Inflammatory macrophage treated with lipopolysaccharide for 1 hour (primary cell): ENCODE measurements around the gene UAP1L1.
A peak's percentile ranks its signal among the peaks of the same experiment; 100 is the strongest.
"Not testable (repeated sequence)": the region's sequence is repeated elsewhere in the genome, so short reads cannot be mapped to it uniquely, and the experiment has no call there.

Experiments used
- DNase-seq, 2 donors: peaks; one replicate each; pipeline ENCODE4 v3.0.0-alpha.2; 2020 to 2022

UAP1L1 gene

GRCh38 chr9:137057545-137057944 lies 19.8 kb upstream of the UAP1L1 start:
- DNase-seq = no peak

- DNase-seq = no peak
Observed at GRCh38 chr9:137058521-137059234, 18.6 kb upstream of the UAP1L1 start.

- no peak for DNase-seq
Observed at GRCh38 chr9:137062384-137062783, 14.9 kb upstream of the UAP1L1 start.

GRCh38 chr9:137062798-137063197 lies 14.5 kb upstream of the UAP1L1 start:
- DNase-seq = not testable (repeated sequence)

GRCh38 chr9:137063311-137064026 lies 13.8 kb upstream of the UAP1L1 start:
- no peak for DNase-seq

GRCh38 chr9:137064027-137064879 lies 13.1 kb upstream of the UAP1L1 start:
- peak in 1 of 2 donors; percentile 87 for DNase-seq

- no peak for DNase-seq
Observed at GRCh38 chr9:137064880-137065164, 12.5 kb upstream of the UAP1L1 start.

- DNase-seq = no peak
Observed at GRCh38 chr9:137065336-137065967, 11.9 kb upstream of the UAP1L1 start.

GRCh38 chr9:137066096-137066861 lies 11.0 kb upstream of the UAP1L1 start:
- DNase-seq = no peak

- DNase-seq = peak; percentile 65 to 88
Observed at GRCh38 chr9:137067860-137068538, 9.3 kb upstream of the UAP1L1 start.

- DNase-seq = no peak
Observed at GRCh38 chr9:137068539-137069507, 8.5 kb upstream of the UAP1L1 start.

GRCh38 chr9:137069508-137070091 lies 7.7 kb upstream of the UAP1L1 start:
- DNase-seq = no peak

GRCh38 chr9:137070201-137070905 lies 7.0 kb upstream of the UAP1L1 start, which contains the start of gene SAPCD2:
Gene SAPCD2 (minus strand): TSS chr9:137070557. CDS start chr9:137070460, 97 bp downstream.
- DNase-seq = peak; percentile 86 to 89

- no peak for DNase-seq
Observed at GRCh38 chr9:137070906-137071275, 6.4 kb upstream of the UAP1L1 start.

GRCh38 chr9:137071282-137071681 lies 6.0 kb upstream of the UAP1L1 start:
- no peak for DNase-seq

- no peak for DNase-seq
Observed at GRCh38 chr9:137073992-137074399, 3.3 kb upstream of the UAP1L1 start.

GRCh38 chr9:137074657-137075274 lies 2.6 kb upstream of the UAP1L1 start:
- no peak for DNase-seq

- DNase-seq = peak; percentile 41 to 59
Observed at GRCh38 chr9:137075275-137075775, 2.0 kb upstream of the UAP1L1 start.

- DNase-seq = no peak
Observed at GRCh38 chr9:137076636-137077009, 694 bp upstream of the UAP1L1 start.
